GM12872 (cell line): ENCODE data around the gene VAV3.

ENCODE experiments used
- CTCF ChIP-seq: IDR thresholded peaks from 3 replicates; pipeline ENCODE4 v1.5.1; 2011; ENCODE audit warnings: low read depth, mild to moderate bottlenecking, low read length, moderate library complexity; ENCODE audit not compliant: insufficient read depth

The VAV3 gene

GRCh38 chr1:107867897-107868296 lies 97.1 kb downstream of the VAV3 start:
- no peak for TF ChIP-seq CTCF

GRCh38 chr1:107867422-107867821 lies 97.6 kb downstream of the VAV3 start:
- TF ChIP-seq CTCF: no peak

- no peak for TF ChIP-seq CTCF
Observed at GRCh38 chr1:107866870-107867269, 98.1 kb downstream of the VAV3 start.

GRCh38 chr1:107865627-107866026 lies 99.4 kb downstream of the VAV3 start:
- TF ChIP-seq CTCF: no peak

- TF ChIP-seq CTCF: no peak
Observed at GRCh38 chr1:107863342-107863741, 101.6 kb downstream of the VAV3 start.

GRCh38 chr1:107862064-107862463 lies 102.9 kb downstream of the VAV3 start:
- TF ChIP-seq CTCF: no peak

GRCh38 chr1:107858323-107858722 lies 106.7 kb downstream of the VAV3 start:
- no peak for TF ChIP-seq CTCF

- no peak for TF ChIP-seq CTCF
Observed at GRCh38 chr1:107851418-107851817, 113.6 kb downstream of the VAV3 start.
